ENCODE results near the gene S100A8. TPM values are rescaled to one million over a fixed set of nuclear protein-coding genes. Genes with fewer than 3 reads are reported as not detected.

The S100A8 gene
- total and polyA plus RNA-seq, 2 donors (not counting 3 experiments of a cell fraction or from before 2014, with no cell fraction given) = not detected

DNA sequence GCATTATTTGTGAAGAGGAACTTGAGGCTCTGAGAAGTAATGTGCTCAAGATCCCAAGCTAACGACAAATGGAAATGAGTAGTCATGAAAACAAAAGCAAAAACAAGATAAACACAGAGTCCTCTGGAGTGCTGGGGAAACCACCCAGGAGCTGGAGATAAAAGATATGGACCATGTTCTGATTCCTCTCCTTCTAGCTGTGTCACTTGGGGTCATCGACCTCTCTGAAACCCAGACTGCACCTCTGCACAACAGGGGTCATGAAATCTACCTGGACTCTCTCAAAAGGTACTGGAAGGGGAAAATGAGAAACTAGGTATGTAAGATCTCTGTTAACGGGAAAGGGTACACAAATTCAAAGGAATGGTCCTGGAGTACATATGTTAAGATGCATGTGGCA is 48.7 kb downstream of the S100A8 start:
- no peaks in the 10 kb centered on the region for H3K79me2 ChIP-seq (ENCODE audit: control insufficient read depth, insufficient read depth, low read length)
- ChIA-PET CTCF (no interaction called here), POLR2A (no interaction called here)
- H3K36me3 ChIP-seq (ENCODE audit: control insufficient read depth in 2 of 2, extremely low read depth in 1 of 2, insufficient read depth in 2 of 2, low read length in 2 of 2) = no peaks in the 10 kb centered on the region
- H3K9me1 ChIP-seq (replicated peaks; ENCODE audit: control insufficient read depth, extremely low read depth, insufficient read depth, low read length) = no peaks in the 10 kb centered on the region
- H3K9me3 ChIP-seq (replicated peaks; ENCODE audit: control insufficient read depth, insufficient read depth, low read length) = no peaks in the 10 kb centered on the region
- H3K27me3 ChIP-seq (ENCODE audit: control insufficient read depth in 2 of 2, insufficient read depth in 2 of 2, low read length in 2 of 2) = peaks cover 2 to 3% of the 10 kb centered on the region in 2 experiments
- H3K4me1 ChIP-seq (ENCODE audit: control insufficient read depth, extremely low read depth, insufficient read depth, low read length) = no peaks in the 10 kb centered on the region
- H3K4me2 ChIP-seq (ENCODE audit: insufficient read depth, low read length) = no peak overlapping the region
- DNase-seq (ENCODE audit: low read depth, low spot score) = no peak
- FAIRE-seq = no peak
- H3K4me3 ChIP-seq (replicated peaks in 1 of 3; ENCODE audit: insufficient read depth in 1 of 3, low read depth in 1 of 3, low read length in 3 of 3) = no peak overlapping the region
- H3K9ac ChIP-seq (replicated peaks; ENCODE audit: extremely low read depth, insufficient read depth, low read length) = no peak overlapping the region
- intact Hi-C loops (cut with micrococcal nuclease) (no loop called here), dilution Hi-C loops (cut with MboI; ENCODE audit: extremely low pct_ligation_motif_present, low sequenced_read_pairs) (no loop called here)
- H4K20me1 ChIP-seq (replicated peaks; ENCODE audit: control insufficient read depth, extremely low read depth, insufficient read depth, low read length) = no peaks in the 10 kb centered on the region
- H2AFZ ChIP-seq (ENCODE audit: low read depth, low read length) = no peak overlapping the region
- H3K27ac ChIP-seq (ENCODE audit: insufficient read depth, low read depth, low read length) = no peak overlapping the region
- TF ChIP-seq POLR2A (IDR thresholded peaks at IDR 0.05; ENCODE audit: low read depth, low read length) = no peak
- TF ChIP-seq, protein P1, sequence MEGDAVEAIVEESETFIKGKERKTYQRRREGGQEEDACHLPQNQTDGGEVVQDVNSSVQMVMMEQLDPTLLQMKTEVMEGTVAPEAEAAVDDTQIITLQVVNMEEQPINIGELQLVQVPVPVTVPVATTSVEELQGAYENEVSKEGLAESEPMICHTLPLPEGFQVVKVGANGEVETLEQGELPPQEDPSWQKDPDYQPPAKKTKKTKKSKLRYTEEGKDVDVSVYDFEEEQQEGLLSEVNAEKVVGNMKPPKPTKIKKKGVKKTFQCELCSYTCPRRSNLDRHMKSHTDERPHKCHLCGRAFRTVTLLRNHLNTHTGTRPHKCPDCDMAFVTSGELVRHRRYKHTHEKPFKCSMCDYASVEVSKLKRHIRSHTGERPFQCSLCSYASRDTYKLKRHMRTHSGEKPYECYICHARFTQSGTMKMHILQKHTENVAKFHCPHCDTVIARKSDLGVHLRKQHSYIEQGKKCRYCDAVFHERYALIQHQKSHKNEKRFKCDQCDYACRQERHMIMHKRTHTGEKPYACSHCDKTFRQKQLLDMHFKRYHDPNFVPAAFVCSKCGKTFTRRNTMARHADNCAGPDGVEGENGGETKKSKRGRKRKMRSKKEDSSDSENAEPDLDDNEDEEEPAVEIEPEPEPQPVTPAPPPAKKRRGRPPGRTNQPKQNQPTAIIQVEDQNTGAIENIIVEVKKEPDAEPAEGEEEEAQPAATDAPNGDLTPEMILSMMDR (IDR thresholded peaks at IDR 0.05; ENCODE audit: extremely low read depth in 1 of 2, insufficient read depth in 1 of 2, low read depth in 1 of 2, low read length in 2 of 2) = no peak
- no peak for TF ChIP-seq MAX (IDR thresholded peaks at IDR 0.05; ENCODE audit: insufficient read depth, insufficient read length)
- no peak for TF ChIP-seq FOS (IDR thresholded peaks at IDR 0.05; ENCODE audit: borderline replicate concordance, insufficient read depth, low read length)
- no peak for TF ChIP-seq EZH2 (IDR thresholded peaks at IDR 0.05; ENCODE audit: borderline replicate concordance, low read depth, low read length, severe bottlenecking)
- TF ChIP-seq GATA2 (IDR thresholded peaks at IDR 0.05; ENCODE audit: insufficient read depth, insufficient read length, low read depth, low read length) = no peak
- no peak for TF ChIP-seq POLR2AphosphoS5 (IDR thresholded peaks at IDR 0.05; ENCODE audit: insufficient read depth, low read depth, low read length)
- TF ChIP-seq MYC (IDR thresholded peaks at IDR 0.05; ENCODE audit: low read depth, low read length) = no peak
- no peak for TF ChIP-seq JUN (IDR thresholded peaks at IDR 0.05; ENCODE audit: borderline replicate concordance, insufficient read depth, insufficient read length, low read depth)
- no TSS peak for BruUV-seq (replicated peaks)

All from endothelial cell of umbilical vein (primary cell).